Fibroblast of mammary gland (primary cell): ENCODE data around the gene BCAS3.

Experiments used
- DNase-seq: peaks from one replicate; pipeline ENCODE4 v3.0.0-alpha.2; 2010; ENCODE audit warnings: low read depth
- H3K4me3 ChIP-seq: 2 replicates; pipeline ENCODE4 v1.5.1; 2011; ENCODE audit warnings: low read depth, mild to moderate bottlenecking, low read length, moderate library complexity; ENCODE audit not compliant: control insufficient read depth
- TF ChIP-seq, protein P1 (sequence below): conservative IDR thresholded peaks from 2 replicates; pipeline ENCODE4 v1.5.1; 2011; ENCODE audit warnings: low read depth, low read length, inconsistent platforms; ENCODE audit not compliant: control insufficient read depth, insufficient read depth

Gene BCAS3

DNA sequence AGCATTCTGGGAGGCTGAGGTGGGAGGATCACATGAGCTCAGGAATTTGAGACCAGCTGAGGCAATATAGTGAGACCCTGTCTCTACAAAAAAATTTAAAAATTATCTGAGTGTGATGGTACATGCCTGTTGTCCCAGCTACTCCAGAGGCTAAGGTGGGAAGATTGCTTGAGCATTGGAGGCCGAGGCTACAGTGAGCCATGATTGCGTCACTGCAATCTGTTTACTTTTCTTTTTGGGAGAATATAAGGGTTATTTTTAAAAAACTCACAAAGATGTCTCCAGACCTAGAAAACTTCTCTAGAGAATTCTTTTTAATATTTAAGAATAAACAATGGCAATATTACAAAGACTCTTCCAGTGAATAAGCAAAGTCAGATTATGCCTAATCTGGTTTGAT is 226.9 kb downstream of the BCAS3 start:
- TF ChIP-seq, protein P1, sequence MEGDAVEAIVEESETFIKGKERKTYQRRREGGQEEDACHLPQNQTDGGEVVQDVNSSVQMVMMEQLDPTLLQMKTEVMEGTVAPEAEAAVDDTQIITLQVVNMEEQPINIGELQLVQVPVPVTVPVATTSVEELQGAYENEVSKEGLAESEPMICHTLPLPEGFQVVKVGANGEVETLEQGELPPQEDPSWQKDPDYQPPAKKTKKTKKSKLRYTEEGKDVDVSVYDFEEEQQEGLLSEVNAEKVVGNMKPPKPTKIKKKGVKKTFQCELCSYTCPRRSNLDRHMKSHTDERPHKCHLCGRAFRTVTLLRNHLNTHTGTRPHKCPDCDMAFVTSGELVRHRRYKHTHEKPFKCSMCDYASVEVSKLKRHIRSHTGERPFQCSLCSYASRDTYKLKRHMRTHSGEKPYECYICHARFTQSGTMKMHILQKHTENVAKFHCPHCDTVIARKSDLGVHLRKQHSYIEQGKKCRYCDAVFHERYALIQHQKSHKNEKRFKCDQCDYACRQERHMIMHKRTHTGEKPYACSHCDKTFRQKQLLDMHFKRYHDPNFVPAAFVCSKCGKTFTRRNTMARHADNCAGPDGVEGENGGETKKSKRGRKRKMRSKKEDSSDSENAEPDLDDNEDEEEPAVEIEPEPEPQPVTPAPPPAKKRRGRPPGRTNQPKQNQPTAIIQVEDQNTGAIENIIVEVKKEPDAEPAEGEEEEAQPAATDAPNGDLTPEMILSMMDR, result no peak
- no peak overlapping the region for H3K4me3 ChIP-seq
- DNase-seq, result no peak

DNA sequence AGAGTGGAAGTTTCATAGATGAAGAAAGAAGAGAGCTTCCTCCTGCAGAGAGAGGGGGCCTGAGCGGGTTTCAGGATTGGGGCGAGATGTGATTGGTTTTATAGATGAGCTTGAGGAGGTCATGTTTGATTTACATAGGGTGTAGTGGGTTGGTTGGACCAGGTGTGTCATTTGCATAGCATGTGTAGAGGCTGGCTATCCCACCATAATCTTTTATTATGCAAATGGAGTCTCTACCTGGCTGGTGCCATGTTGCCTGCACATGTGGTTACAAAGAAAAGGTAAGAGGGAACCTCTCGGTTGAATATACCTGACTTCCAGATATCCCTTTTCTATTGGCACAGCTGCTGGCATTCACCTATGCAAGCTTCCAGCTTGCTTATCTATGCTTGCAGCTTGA is 228.1 kb downstream of the BCAS3 start:
- TF ChIP-seq, protein P1, result no peak
- DNase-seq, result no peak
- no peak overlapping the region for H3K4me3 ChIP-seq

DNA sequence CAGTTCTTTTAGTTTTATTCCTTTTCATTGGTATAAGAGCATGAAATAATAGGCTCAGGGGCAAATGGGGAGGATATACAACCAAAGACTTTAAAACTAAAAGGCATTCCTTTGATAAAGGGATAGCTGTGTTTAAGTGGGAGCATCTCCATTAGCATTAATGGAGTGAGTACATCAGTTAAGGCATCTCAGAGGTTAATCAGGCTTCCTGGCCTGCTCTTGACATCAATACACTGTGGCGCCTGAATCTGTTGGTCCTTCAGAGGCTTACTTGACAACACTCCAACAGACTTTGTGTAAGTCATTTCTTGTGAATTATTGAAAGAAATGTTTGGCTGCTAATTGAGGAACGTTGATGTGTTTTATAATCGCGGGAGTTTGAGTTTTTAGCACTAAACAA is 230.7 kb downstream of the BCAS3 start:
- no peak for DNase-seq
- no peak overlapping the region for H3K4me3 ChIP-seq
- TF ChIP-seq, protein P1, result no peak

DNA sequence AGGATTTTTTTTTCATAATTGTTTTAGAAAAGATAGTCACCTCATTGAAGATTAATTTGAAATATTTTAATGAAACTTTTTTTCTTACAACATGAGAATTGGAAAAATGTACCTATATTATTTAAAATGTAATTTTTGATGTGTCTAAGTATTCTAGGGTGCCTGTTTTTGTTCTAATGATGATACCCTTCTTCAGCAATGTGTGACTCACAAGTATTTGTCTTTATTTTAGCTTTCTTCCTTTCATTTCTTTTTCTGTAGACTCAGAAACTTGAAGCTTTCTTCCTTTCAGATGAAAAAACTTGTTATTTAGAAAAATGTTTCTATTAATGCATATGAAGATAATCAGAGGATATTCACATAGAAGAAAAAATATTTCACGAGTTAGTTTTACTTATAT is 231.8 kb downstream of the BCAS3 start:
- DNase-seq, result peak; percentile 8
- TF ChIP-seq, protein P1, result no peak
- no peak overlapping the region for H3K4me3 ChIP-seq

DNA sequence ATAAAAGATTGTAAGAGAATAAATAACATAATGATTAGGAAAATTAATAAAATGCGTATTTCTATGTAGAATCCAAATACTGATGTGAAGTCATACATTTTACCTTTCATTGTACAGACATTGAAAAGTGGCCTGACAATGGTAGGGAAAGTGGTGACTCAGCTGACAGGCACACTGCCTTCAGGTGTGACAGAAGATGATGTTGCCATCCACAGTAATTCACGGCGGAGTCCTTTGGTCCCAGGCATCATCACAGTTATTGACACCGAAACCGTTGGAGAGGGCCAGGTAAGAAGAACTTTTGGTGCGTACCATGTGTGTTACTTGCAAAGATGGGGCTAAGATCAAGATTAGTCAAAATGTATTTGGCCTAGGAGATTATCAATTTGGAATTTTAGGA is 232.8 kb downstream of the BCAS3 start:
- no peak for DNase-seq
- H3K4me3 ChIP-seq, result no peak overlapping the region
- TF ChIP-seq, protein P1, result no peak

DNA sequence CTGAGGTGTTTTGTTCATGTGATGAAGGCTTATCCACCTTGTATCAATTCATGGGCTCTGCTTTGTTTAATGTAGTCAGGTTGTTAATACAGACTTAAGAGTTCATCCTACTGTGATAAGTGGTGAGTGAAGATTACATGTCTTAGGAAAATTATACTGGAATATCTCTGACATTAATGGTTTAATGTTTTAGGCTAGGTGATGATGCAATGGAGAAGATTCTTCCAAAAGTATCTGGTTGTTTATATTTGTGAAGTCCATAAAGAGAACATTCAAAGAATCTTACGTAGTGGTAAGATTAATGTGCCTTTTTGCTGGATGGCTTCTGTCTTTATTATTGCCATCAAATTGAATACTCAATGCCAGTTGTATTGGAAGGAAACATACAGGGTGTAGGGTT is 236.4 kb downstream of the BCAS3 start:
- no peak overlapping the region for H3K4me3 ChIP-seq
- DNase-seq, result no peak
- TF ChIP-seq, protein P1, result no peak

DNA sequence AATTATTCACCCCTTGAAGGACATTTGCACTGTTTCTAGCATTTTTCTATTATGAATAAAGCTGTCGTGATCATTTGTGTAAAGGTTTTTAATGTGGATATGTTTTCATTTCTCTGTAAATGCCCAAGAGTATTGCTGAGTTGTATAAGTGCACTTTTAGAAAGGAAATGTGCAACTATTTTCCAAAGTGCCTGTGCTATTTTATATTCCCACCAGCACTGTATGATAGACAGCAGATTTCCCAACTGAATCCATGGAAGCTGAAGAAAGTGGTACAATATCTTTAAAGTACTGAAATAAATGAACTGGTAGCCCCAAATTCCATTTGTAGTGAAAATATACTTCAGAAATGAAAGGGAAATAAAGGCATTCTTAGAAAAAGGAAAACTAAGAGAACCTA is 238.4 kb downstream of the BCAS3 start:
- H3K4me3 ChIP-seq, result no peak overlapping the region
- TF ChIP-seq, protein P1, result no peak
- no peak for DNase-seq
